MM.1S (cell line): ENCODE measurements around the gene SEMA6A.

Source experiments
- EZH2 ChIP-seq: fragments of 300-600 bp; sonication (generic); optimal IDR thresholded peaks from 2 replicates; pipeline ENCODE3; 2017; ENCODE audit warnings: low read depth, mild to moderate bottlenecking, antibody characterized with exemption, low read length, mixed read lengths
- EZH2phosphoT487 ChIP-seq: fragments of 300-600 bp; sonication (generic); IDR thresholded peaks from 2 replicates; pipeline ENCODE4 v1.6.1; 2018; ENCODE audit warnings: antibody characterized with exemption, low read length
- TF ChIP-seq, protein P1 (sequence below): fragments of 300-600 bp; sonication (generic); IDR thresholded peaks from 2 replicates; pipeline ENCODE4 v1.5.1; 2016; ENCODE audit warnings: antibody characterized with exemption, low read length, mixed read lengths

DNA sequence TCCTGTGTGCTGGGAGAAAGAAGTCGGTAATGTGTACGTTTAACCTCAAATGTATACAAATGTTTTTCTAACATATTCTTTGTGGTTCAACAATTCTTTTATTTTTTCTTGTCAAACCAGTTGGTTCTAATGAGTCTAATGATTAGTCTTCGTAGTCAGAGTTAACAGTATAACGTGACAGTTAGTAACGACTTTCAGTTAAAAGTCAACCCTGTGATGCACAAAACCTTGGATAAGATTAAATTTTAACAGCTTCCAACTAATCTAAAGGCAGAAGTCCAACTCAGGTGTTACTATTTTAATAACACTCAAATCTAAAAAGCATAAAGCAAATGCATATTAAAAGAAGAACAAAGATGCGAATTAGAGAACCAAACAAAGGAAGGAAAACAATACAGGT, 47.0 kb downstream of the SEMA6A start:
- TF ChIP-seq, protein P1, sequence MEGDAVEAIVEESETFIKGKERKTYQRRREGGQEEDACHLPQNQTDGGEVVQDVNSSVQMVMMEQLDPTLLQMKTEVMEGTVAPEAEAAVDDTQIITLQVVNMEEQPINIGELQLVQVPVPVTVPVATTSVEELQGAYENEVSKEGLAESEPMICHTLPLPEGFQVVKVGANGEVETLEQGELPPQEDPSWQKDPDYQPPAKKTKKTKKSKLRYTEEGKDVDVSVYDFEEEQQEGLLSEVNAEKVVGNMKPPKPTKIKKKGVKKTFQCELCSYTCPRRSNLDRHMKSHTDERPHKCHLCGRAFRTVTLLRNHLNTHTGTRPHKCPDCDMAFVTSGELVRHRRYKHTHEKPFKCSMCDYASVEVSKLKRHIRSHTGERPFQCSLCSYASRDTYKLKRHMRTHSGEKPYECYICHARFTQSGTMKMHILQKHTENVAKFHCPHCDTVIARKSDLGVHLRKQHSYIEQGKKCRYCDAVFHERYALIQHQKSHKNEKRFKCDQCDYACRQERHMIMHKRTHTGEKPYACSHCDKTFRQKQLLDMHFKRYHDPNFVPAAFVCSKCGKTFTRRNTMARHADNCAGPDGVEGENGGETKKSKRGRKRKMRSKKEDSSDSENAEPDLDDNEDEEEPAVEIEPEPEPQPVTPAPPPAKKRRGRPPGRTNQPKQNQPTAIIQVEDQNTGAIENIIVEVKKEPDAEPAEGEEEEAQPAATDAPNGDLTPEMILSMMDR, result no peak
- TF ChIP-seq EZH2phosphoT487 (no peak), EZH2 (no peak)
